Astrocyte (in vitro differentiated cells and primary cell): ENCODE data around the gene EMP2. TPM values are rescaled to one million over a fixed set of nuclear protein-coding genes. Genes with fewer than 3 reads are reported as not detected.

ENCODE experiments used
- DNase-seq: peaks from one replicate; pipeline ENCODE4 v3.0.0-alpha.2; 2010; ENCODE audit warnings: low read depth
- FAIRE-seq: peaks from 2 replicates; lab custom pipeline; 2011; peaks lifted over from hg19 to GRCh38; lab: Jason Lieb, UNC
- H2AFZ ChIP-seq: 2 replicates; pipeline ENCODE4 v1.6.0; 2012; ENCODE audit warnings: low read depth, low read length, inconsistent platforms
- H3K27ac ChIP-seq: 2 replicates; pipeline ENCODE4 v1.5.1; 2011; ENCODE audit warnings: low read depth, low read length, inconsistent platforms
- H3K27me3 ChIP-seq: 2 replicates; pipeline ENCODE4 v1.6.0; 2011; ENCODE audit warnings: low read length, inconsistent platforms; ENCODE audit not compliant: insufficient read depth
- H3K36me3 ChIP-seq: 2 replicates; pipeline ENCODE4 v1.5.1; 2011; ENCODE audit warnings: low read length, inconsistent platforms; ENCODE audit not compliant: insufficient read depth
- H3K4me1 ChIP-seq: 2 replicates; pipeline ENCODE4 v1.5.1; 2011; ENCODE audit warnings: low read length, inconsistent platforms; ENCODE audit not compliant: insufficient read depth
- H3K4me2 ChIP-seq: 2 replicates; pipeline ENCODE4 v1.6.0; 2012; ENCODE audit warnings: low read length, inconsistent platforms
- H3K4me3 ChIP-seq: 2 replicates; pipeline ENCODE4 v1.5.1; 2011; ENCODE audit warnings: low read depth, mild to moderate bottlenecking, low read length, inconsistent platforms; ENCODE audit not compliant: insufficient read depth
- H3K79me2 ChIP-seq: 2 replicates; pipeline ENCODE4 v1.6.0; 2012; ENCODE audit warnings: mild to moderate bottlenecking, low read length, inconsistent platforms; ENCODE audit not compliant: insufficient read depth
- H3K9ac ChIP-seq: 2 replicates; pipeline ENCODE4 v1.6.0; 2012; ENCODE audit warnings: mild to moderate bottlenecking, low read length, inconsistent platforms
- H3K9me3 ChIP-seq: 2 replicates; pipeline ENCODE4 v1.5.1; 2012; ENCODE audit warnings: low read depth, mild to moderate bottlenecking, low read length, inconsistent platforms; ENCODE audit not compliant: insufficient read depth
- H4K20me1 ChIP-seq: 2 replicates; pipeline ENCODE4 v1.6.0; 2012; ENCODE audit warnings: low read length, inconsistent platforms; ENCODE audit not compliant: insufficient read depth
- H3K27ac Mint-ChIP-seq: one replicate; pipeline ENCODE4 v1.8.0; 2021; ENCODE audit warnings: mild to moderate bottlenecking, mixed read lengths; ENCODE audit not compliant: unreplicated experiment
- H3K27me3 Mint-ChIP-seq: one replicate; pipeline ENCODE4 v1.8.0; 2021; ENCODE audit warnings: low read depth, mixed read lengths; ENCODE audit not compliant: unreplicated experiment
- H3K36me3 Mint-ChIP-seq: one replicate; pipeline ENCODE4 v1.8.0; 2021; ENCODE audit warnings: low read depth, mixed read lengths; ENCODE audit not compliant: unreplicated experiment
- H3K4me1 Mint-ChIP-seq: one replicate; pipeline ENCODE4 v1.8.0; 2021; ENCODE audit warnings: low read depth, mixed read lengths; ENCODE audit not compliant: unreplicated experiment
- H3K4me3 Mint-ChIP-seq: one replicate; pipeline ENCODE4 v1.8.0; 2021; ENCODE audit warnings: mild to moderate bottlenecking, moderate library complexity, mixed read lengths; ENCODE audit not compliant: unreplicated experiment
- H3K9me3 Mint-ChIP-seq: one replicate; pipeline ENCODE4 v1.8.0; 2021; ENCODE audit warnings: mild to moderate bottlenecking, mixed read lengths; ENCODE audit not compliant: unreplicated experiment
- EZH2 ChIP-seq: IDR thresholded peaks from 2 replicates; pipeline ENCODE4 v1.6.1; 2012; ENCODE audit warnings: mild to moderate bottlenecking, low read length, inconsistent platforms; ENCODE audit not compliant: insufficient read depth
- total RNA-seq: library from RNA; stranded (reverse); gene quantifications from 2 replicates; pipeline ENCODE4 v1.2.1, GENCODE V29; 2021
- TF ChIP-seq, protein P1 (sequence below): IDR thresholded peaks from 2 replicates; pipeline ENCODE4 v1.5.1; 2011; ENCODE audit warnings: low read depth, mild to moderate bottlenecking, inconsistent platforms, low read length, moderate library complexity; ENCODE audit not compliant: insufficient read depth

The EMP2 gene
- total RNA-seq, 1 donor from 2014 or later = 1.7 TPM

DNA sequence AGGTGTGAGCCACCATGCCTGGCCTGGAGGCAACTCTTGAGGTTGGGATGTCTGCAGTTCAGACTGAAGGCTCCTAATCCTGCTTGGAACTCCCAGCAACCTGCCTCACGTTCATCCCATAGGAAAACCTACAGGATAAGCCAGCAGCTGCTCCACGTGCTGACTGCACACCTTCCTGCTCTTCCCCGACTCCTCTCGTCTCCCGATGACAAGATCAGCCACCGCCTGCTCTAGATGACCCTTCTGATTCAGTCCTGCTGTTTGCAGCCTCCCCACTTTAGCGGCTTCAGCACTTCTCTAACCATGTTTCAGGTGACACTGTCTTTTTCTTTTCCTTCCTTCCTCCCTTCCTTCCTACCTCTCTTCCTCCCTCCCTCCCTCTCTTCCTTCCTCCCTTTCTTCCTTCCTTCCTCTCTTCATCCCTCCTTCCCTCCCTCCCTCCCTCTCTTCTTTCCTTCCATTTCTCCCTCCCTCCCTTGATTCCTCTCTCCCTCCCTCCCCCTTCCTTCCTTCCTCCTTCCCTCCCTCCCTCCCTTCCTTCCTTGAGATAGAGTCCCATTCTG is 61.8 kb downstream of the EMP2 start:
- Mint-ChIP-seq H3K27me3 (peaks cover 3% of the 10 kb centered on the region), H3K36me3 (no peaks in the 10 kb centered on the region), H3K4me3 (no peak overlapping the region), H3K4me1 (no peaks in the 10 kb centered on the region), H3K27ac (no peak overlapping the region), H3K9me3 (no peaks in the 10 kb centered on the region)
- Histone ChIP-seq H3K9ac (no peak overlapping the region), H3K4me1 (no peaks in the 10 kb centered on the region), H4K20me1 (no peaks in the 10 kb centered on the region), H3K4me2 (no peak overlapping the region), H3K9me3 (no peaks in the 10 kb centered on the region), H3K36me3 (no peaks in the 10 kb centered on the region), H3K4me3 (no peak overlapping the region), H3K27ac (no peak overlapping the region), H3K79me2 (no peaks in the 10 kb centered on the region), H2AFZ (no peak overlapping the region), H3K27me3 (no peaks in the 10 kb centered on the region)
- FAIRE-seq (no peak), DNase-seq (no peak)
- TF ChIP-seq, protein P1, sequence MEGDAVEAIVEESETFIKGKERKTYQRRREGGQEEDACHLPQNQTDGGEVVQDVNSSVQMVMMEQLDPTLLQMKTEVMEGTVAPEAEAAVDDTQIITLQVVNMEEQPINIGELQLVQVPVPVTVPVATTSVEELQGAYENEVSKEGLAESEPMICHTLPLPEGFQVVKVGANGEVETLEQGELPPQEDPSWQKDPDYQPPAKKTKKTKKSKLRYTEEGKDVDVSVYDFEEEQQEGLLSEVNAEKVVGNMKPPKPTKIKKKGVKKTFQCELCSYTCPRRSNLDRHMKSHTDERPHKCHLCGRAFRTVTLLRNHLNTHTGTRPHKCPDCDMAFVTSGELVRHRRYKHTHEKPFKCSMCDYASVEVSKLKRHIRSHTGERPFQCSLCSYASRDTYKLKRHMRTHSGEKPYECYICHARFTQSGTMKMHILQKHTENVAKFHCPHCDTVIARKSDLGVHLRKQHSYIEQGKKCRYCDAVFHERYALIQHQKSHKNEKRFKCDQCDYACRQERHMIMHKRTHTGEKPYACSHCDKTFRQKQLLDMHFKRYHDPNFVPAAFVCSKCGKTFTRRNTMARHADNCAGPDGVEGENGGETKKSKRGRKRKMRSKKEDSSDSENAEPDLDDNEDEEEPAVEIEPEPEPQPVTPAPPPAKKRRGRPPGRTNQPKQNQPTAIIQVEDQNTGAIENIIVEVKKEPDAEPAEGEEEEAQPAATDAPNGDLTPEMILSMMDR = no peak
- no peak for TF ChIP-seq EZH2

DNA sequence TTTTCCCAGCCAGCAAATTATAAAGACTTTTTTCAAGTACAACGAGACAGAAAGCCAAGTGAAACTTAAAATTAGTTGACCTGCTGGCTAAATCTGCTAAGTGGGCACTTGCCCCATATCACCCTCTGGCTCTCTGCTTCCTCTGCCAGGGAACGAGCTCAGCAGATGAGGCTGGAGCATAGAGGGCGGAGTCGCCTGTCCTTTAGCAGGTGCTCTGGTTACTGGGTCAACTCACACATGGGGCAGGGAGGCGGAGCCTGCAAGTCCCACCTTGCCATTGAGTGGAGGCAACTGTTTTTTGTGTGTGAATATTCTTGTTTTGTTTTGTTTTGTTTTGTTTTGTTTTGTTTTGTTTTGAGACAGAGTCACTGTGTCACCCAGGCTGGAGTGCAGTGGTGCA is 62.5 kb downstream of the EMP2 start:
- Mint-ChIP-seq H3K9me3 (no peaks in the 10 kb centered on the region), H3K4me3 (no peak overlapping the region), H3K27ac (no peak overlapping the region), H3K36me3 (no peaks in the 10 kb centered on the region), H3K4me1 (no peaks in the 10 kb centered on the region), H3K27me3 (peaks cover 6% of the 10 kb centered on the region)
- FAIRE-seq (no peak), DNase-seq (no peak)
- Histone ChIP-seq H3K4me2 (no peak overlapping the region), H3K36me3 (no peaks in the 10 kb centered on the region), H4K20me1 (no peaks in the 10 kb centered on the region), H2AFZ (no peak overlapping the region), H3K9ac (no peak overlapping the region), H3K27me3 (no peaks in the 10 kb centered on the region), H3K27ac (no peak overlapping the region), H3K4me3 (no peak overlapping the region), H3K79me2 (no peaks in the 10 kb centered on the region), H3K4me1 (no peaks in the 10 kb centered on the region), H3K9me3 (no peaks in the 10 kb centered on the region)
- no peak for TF ChIP-seq EZH2
- TF ChIP-seq, protein P1 = no peak

DNA sequence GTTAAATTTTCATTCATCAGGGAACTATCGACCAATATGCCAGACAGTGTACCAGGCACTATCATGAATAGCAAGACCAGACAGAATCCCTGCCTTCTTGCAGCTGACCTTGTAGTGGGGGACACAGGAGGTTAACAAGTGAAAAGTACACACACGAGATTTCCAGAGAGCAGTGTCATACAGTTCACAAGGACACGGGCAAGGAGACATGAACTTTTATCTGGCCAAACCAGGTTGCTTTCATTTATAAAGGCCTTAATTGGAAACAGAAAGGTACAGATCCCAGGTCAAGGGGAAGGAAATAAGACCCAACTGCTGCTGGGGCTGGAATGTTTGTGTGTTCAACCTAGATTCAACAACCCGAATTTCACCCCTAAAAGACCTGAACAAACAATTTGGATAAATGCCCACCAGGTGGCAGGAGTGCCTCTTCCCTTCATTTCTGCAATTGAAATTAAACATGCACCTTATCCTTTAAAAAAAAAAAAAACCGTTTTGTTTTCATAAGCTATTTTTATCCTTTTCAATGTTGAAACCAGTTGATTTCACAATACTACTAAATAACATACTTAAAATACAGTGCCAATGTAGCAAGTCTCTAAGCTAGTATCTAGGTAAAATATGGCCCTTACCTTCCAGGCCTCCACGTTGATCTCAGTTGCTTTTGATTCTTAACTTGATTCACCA is 65.9 kb downstream of the EMP2 start:
- Histone ChIP-seq H3K4me1 (no peaks in the 10 kb centered on the region), H3K27me3 (no peaks in the 10 kb centered on the region), H3K4me2 (no peak overlapping the region), H3K4me3 (no peak overlapping the region), H3K79me2 (no peaks in the 10 kb centered on the region), H3K9me3 (no peaks in the 10 kb centered on the region), H2AFZ (no peak overlapping the region), H3K36me3 (no peaks in the 10 kb centered on the region), H3K9ac (no peak overlapping the region), H4K20me1 (no peaks in the 10 kb centered on the region), H3K27ac (no peak overlapping the region)
- FAIRE-seq (no peak), DNase-seq (peak; percentile 30)
- no peak for TF ChIP-seq EZH2
- TF ChIP-seq, protein P1 = peak; percentile 67
- Mint-ChIP-seq H3K4me3 (no peak overlapping the region), H3K27ac (no peak overlapping the region), H3K9me3 (no peaks in the 10 kb centered on the region), H3K36me3 (no peaks in the 10 kb centered on the region), H3K27me3 (peaks cover 12% of the 10 kb centered on the region), H3K4me1 (no peaks in the 10 kb centered on the region)
